Measurements from ENCODE around the gene GAS1. TPM values are rescaled to one million over a fixed set of nuclear protein-coding genes. Genes with fewer than 3 reads are reported as not detected.

GAS1 gene
- total RNA-seq, 1 experiment from 2014 or later = 336 TPM

- H3K36me3 ChIP-seq = no peaks in the 10 kb centered on the region
- DNase-seq = peak; percentile 26 to 88
- peak overlapping the region; percentile 29 for H3K27ac ChIP-seq
- peak overlapping the region; percentile 3; the same call in 1 of the 2 replicates for H3K4me3 ChIP-seq
- peaks cover 55% of the 10 kb centered on the region for H3K4me1 ChIP-seq
- H3K27me3 ChIP-seq = no peaks in the 10 kb centered on the region
- H3K9me3 ChIP-seq (replicated peaks) = no peaks in the 10 kb centered on the region; the same call in 1 of the 2 replicates
Measured at GRCh38 chr9:86975606-86976005, 28.3 kb upstream of the GAS1 start.

GRCh38 chr9:86975036-86975435 lies 27.7 kb upstream of the GAS1 start:
- Histone ChIP-seq H3K4me3 (peak overlapping the region; percentile 3; the same call in 1 of the 2 replicates), H3K4me1 (peaks cover 54% of the 10 kb centered on the region), H3K9me3 (replicated peaks) (no peaks in the 10 kb centered on the region; the same call in 1 of the 2 replicates), H3K36me3 (no peaks in the 10 kb centered on the region), H3K27ac (peak overlapping the region; percentile 29), H3K27me3 (no peaks in the 10 kb centered on the region)
- no peak for DNase-seq

GRCh38 chr9:86974421-86974820 lies 27.1 kb upstream of the GAS1 start:
- no peaks in the 10 kb centered on the region for H3K9me3 ChIP-seq (replicated peaks)
- DNase-seq = no peak
- H3K36me3 ChIP-seq = no peaks in the 10 kb centered on the region

GRCh38 chr9:86971742-86972141 lies 24.4 kb upstream of the GAS1 start:
- H3K36me3 ChIP-seq = no peaks in the 10 kb centered on the region

More at GRCh38 chr9:86974421-86974820, 27.1 kb upstream of the GAS1 start:
- H3K27ac ChIP-seq = no peak overlapping the region
- H3K4me1 ChIP-seq = peaks cover 48% of the 10 kb centered on the region
- no peak overlapping the region for H3K4me3 ChIP-seq
- H3K27me3 ChIP-seq = no peaks in the 10 kb centered on the region

GRCh38 chr9:86968258-86968920 lies 21.1 kb upstream of the GAS1 start:
- Histone ChIP-seq H3K27ac (no peak overlapping the region), H3K36me3 (no peaks in the 10 kb centered on the region), H3K4me1 (peaks cover 3% of the 10 kb centered on the region; the same call in 1 of the 2 replicates), H3K9me3 (replicated peaks) (no peaks in the 10 kb centered on the region), H3K27me3 (no peaks in the 10 kb centered on the region), H3K4me3 (no peak overlapping the region)
- DNase-seq = peak; percentile 61 to 66

More at GRCh38 chr9:86971742-86972141, 24.4 kb upstream of the GAS1 start:
- no peaks in the 10 kb centered on the region for H3K27me3 ChIP-seq
- no peak for DNase-seq
- no peak overlapping the region for H3K27ac ChIP-seq
- peaks cover 24% of the 10 kb centered on the region for H3K4me1 ChIP-seq
- no peak overlapping the region for H3K4me3 ChIP-seq
- H3K9me3 ChIP-seq (replicated peaks) = no peaks in the 10 kb centered on the region

- H3K9me3 ChIP-seq (replicated peaks) = no peaks in the 10 kb centered on the region
- no peak overlapping the region for H3K4me3 ChIP-seq
- no peaks in the 10 kb centered on the region for H3K27me3 ChIP-seq
- no peak for DNase-seq
- H3K27ac ChIP-seq = no peak overlapping the region
- no peaks in the 10 kb centered on the region for H3K36me3 ChIP-seq
- H3K4me1 ChIP-seq = peaks cover 3% of the 10 kb centered on the region; the same call in 1 of the 2 replicates
Measured at GRCh38 chr9:86966852-86967511, 19.7 kb upstream of the GAS1 start.

GRCh38 chr9:86965636-86966395 lies 18.5 kb upstream of the GAS1 start:
- H3K4me1 ChIP-seq = peaks cover 3% of the 10 kb centered on the region; the same call in 1 of the 2 replicates
- no peak overlapping the region for H3K27ac ChIP-seq
- no peaks in the 10 kb centered on the region for H3K27me3 ChIP-seq
- no peak overlapping the region for H3K4me3 ChIP-seq
- no peaks in the 10 kb centered on the region for H3K9me3 ChIP-seq (replicated peaks)
- no peaks in the 10 kb centered on the region for H3K36me3 ChIP-seq
- no peak for DNase-seq

GRCh38 chr9:86962692-86963091 lies 15.4 kb upstream of the GAS1 start:
- H3K27me3 ChIP-seq = no peaks in the 10 kb centered on the region
- no peak for DNase-seq
- H3K36me3 ChIP-seq = no peaks in the 10 kb centered on the region
- no peak overlapping the region for H3K4me3 ChIP-seq
- H3K4me1 ChIP-seq = peaks cover 22% of the 10 kb centered on the region
- H3K27ac ChIP-seq = no peak overlapping the region
- H3K9me3 ChIP-seq (replicated peaks) = no peaks in the 10 kb centered on the region

GRCh38 chr9:86960938-86961337 lies 13.6 kb upstream of the GAS1 start:
- no peak for DNase-seq
- Histone ChIP-seq H3K36me3 (no peaks in the 10 kb centered on the region), H3K9me3 (replicated peaks) (no peaks in the 10 kb centered on the region), H3K27me3 (no peaks in the 10 kb centered on the region), H3K4me3 (no peak overlapping the region), H3K27ac (no peak overlapping the region), H3K4me1 (peaks cover 24% of the 10 kb centered on the region)

- H3K36me3 ChIP-seq = no peaks in the 10 kb centered on the region
- no peak overlapping the region for H3K27ac ChIP-seq
- no peaks in the 10 kb centered on the region for H3K9me3 ChIP-seq (replicated peaks)
- H3K4me3 ChIP-seq = no peak overlapping the region
- H3K4me1 ChIP-seq = peaks cover 36% of the 10 kb centered on the region
- no peaks in the 10 kb centered on the region for H3K27me3 ChIP-seq
- DNase-seq = no peak
Measured at GRCh38 chr9:86958203-86958602, 10.9 kb upstream of the GAS1 start.

- H3K4me1 ChIP-seq = peaks cover 35% of the 10 kb centered on the region
- DNase-seq = peak; percentile 41 to 76
- H3K4me3 ChIP-seq = no peak overlapping the region
- H3K27me3 ChIP-seq = no peaks in the 10 kb centered on the region
- H3K9me3 ChIP-seq (replicated peaks) = no peaks in the 10 kb centered on the region; the same call in 1 of the 2 replicates
- H3K27ac ChIP-seq = peak overlapping the region; percentile 3; the same call in 1 of the 2 replicates
- H3K36me3 ChIP-seq = no peaks in the 10 kb centered on the region
Measured at GRCh38 chr9:86955561-86955960, 8.3 kb upstream of the GAS1 start.

GRCh38 chr9:86955042-86955441 lies 7.7 kb upstream of the GAS1 start:
- H3K36me3 ChIP-seq = no peaks in the 10 kb centered on the region
- H3K27ac ChIP-seq = peak overlapping the region; percentile 3; the same call in 1 of the 2 replicates
- H3K9me3 ChIP-seq (replicated peaks) = no peaks in the 10 kb centered on the region; the same call in 1 of the 2 replicates
- DNase-seq = no peak
- no peaks in the 10 kb centered on the region for H3K27me3 ChIP-seq
- peaks cover 29% of the 10 kb centered on the region for H3K4me1 ChIP-seq
- no peak overlapping the region for H3K4me3 ChIP-seq

- DNase-seq = no peak
- H3K27ac ChIP-seq = no peak overlapping the region
- peaks cover 14% of the 10 kb centered on the region for H3K4me1 ChIP-seq
- no peaks in the 10 kb centered on the region; the same call in 1 of the 2 replicates for H3K9me3 ChIP-seq (replicated peaks)
- no peak overlapping the region for H3K4me3 ChIP-seq
- no peaks in the 10 kb centered on the region for H3K36me3 ChIP-seq
- H3K27me3 ChIP-seq = no peaks in the 10 kb centered on the region
Measured at GRCh38 chr9:86953181-86953580, 5.9 kb upstream of the GAS1 start.

GRCh38 chr9:86948074-86948929 lies 996 bp upstream of the GAS1 start:
- peaks cover 26% of the 10 kb centered on the region for H3K36me3 ChIP-seq
- H3K27me3 ChIP-seq = no peaks in the 10 kb centered on the region
- no peaks in the 10 kb centered on the region; the same call in 1 of the 2 replicates for H3K9me3 ChIP-seq (replicated peaks)
- H3K4me1 ChIP-seq = peaks cover 5% of the 10 kb centered on the region
- peak overlapping the region; percentile 56 for H3K4me3 ChIP-seq
- peak overlapping the region; percentile 77 for H3K27ac ChIP-seq
- peak; percentile 91 to 96 for DNase-seq

Data from SJCRH30 (cell line).